ENCODE measurements around the gene PLXNA2.

- TF ChIP-seq GATA3 (IDR thresholded peaks at IDR 0.05; ENCODE audit: low read depth, low read length) (no peak), GATA2 (IDR thresholded peaks at IDR 0.05; ENCODE audit: low read depth, low read length) (no peak)
Observed at GRCh38 chr1:208161005-208161404, 83.2 kb downstream of the PLXNA2 start.
